K562 (cell line): Measurements from ENCODE around the gene GATAD2B. TPM values are rescaled to one million over a fixed set of nuclear protein-coding genes. Genes with fewer than 3 reads are reported as not detected.

Experiments
- ATAC-seq: fragments of 200-7000 bp; cut with Tn5 transposase; 3 replicates; pipeline ENCODE4 v1.9.1; 2020; ENCODE audit warnings: moderate library complexity
- BruUV-seq: library from RNA; stranded (reverse); fragments of 400-500 nt; replicated peaks from 2 replicates; lab custom pipeline; 2021; lab: Mats Ljungman, UMichigan
- CTCF ChIA-PET: fragments of 300-600 bp; formaldehyde crosslinking; extraction: SDS; loops from one replicate; lab custom pipeline; 2021; ENCODE audit warnings: low intra/inter-chr PET ratio; lab: Yijun Ruan, JAX
- POLR2A ChIA-PET: fragments of 300-600, 350-650 bp; sonication (Branson Sonifier 250); formaldehyde crosslinking; extraction: SDS; loops from one replicate; lab custom pipeline; 2021; ENCODE audit warnings: antibody characterized with exemption, inconsistent platforms; lab: Yijun Ruan, JAX
- DNase-seq, 4 experiments: peaks; one replicate each; pipeline versions ENCODE4 v3.0.0 to v3.0.0-alpha.2; 2011 to 2018; ENCODE audit warnings: low spot score in 3 of 4, mixed read lengths in 3 of 4; ENCODE audit errors: extremely low read depth in 1 of 4
- FAIRE-seq: peaks from 2 replicates; lab custom pipeline; 2011; peaks lifted over from hg19 to GRCh38; lab: Jason Lieb, UNC
- H2AFZ ChIP-seq: 2 replicates; pipeline ENCODE4 v1.6.0; 2011; ENCODE audit warnings: low read depth, low read length, control low read depth, inconsistent platforms
- H3K27ac ChIP-seq: fragments of 200-600 bp; 3 replicates; pipeline ENCODE4 v1.8.0; 2011; ENCODE audit warnings: low read depth, mild to moderate bottlenecking, control low read depth, inconsistent platforms, low read length, moderate library complexity, mixed read lengths; ENCODE audit errors: extremely low read depth
- H3K27me3 ChIP-seq, 2 experiments: fragments of 300-600 bp in 1 of 2; 2 replicates in 1 of 2; 3 replicates in 1 of 2; pipeline versions ENCODE4 v1.6.0 to v1.8.0; 2011; ENCODE audit warnings: inconsistent platforms in 2 of 2, low read length in 2 of 2, mild to moderate bottlenecking in 1 of 2, mixed read lengths in 1 of 2, moderate library complexity in 1 of 2; ENCODE audit not compliant: control insufficient read depth in 2 of 2, insufficient read depth in 2 of 2
- H3K36me3 ChIP-seq: fragments of 300-600 bp; 3 replicates; pipeline ENCODE4 v1.8.0; 2011; ENCODE audit warnings: mild to moderate bottlenecking, low read length, inconsistent platforms; ENCODE audit not compliant: control insufficient read depth, insufficient read depth
- H3K4me1 ChIP-seq, 2 experiments: fragments of 200-600 bp in 1 of 2; replicated peaks in 1 of 2; 2 replicates in 1 of 2; 3 replicates in 1 of 2; pipeline versions ENCODE4 v1.5.1 to v1.8.0; 2011; ENCODE audit warnings: inconsistent platforms in 2 of 2, low read length in 2 of 2, mild to moderate bottlenecking in 1 of 2, mixed read lengths in 1 of 2, moderate library complexity in 1 of 2; ENCODE audit not compliant: control insufficient read depth in 2 of 2, insufficient read depth in 2 of 2
- H3K4me2 ChIP-seq: 2 replicates; pipeline ENCODE4 v1.6.1; 2011; ENCODE audit warnings: low read length, control low read depth, inconsistent platforms, mixed read lengths; ENCODE audit not compliant: insufficient read depth
- H3K4me3 ChIP-seq: fragments of 200-600 bp; sonication (generic), shearing (Covaris generic); 2 replicates; pipeline ENCODE4 v1.5.1; 2016; ENCODE audit warnings: control low read depth, inconsistent platforms
- H3K79me2 ChIP-seq: fragments of 200-600 bp; 3 replicates; pipeline ENCODE4 v1.8.0; 2011; ENCODE audit warnings: low read length, inconsistent platforms; ENCODE audit not compliant: control insufficient read depth, insufficient read depth
- H3K9ac ChIP-seq, 2 experiments: 2 replicates each; pipeline versions ENCODE4 v1.6.0 to v1.6.1; 2011; ENCODE audit warnings: low read depth in 2 of 2, low read length in 2 of 2, control low read depth in 1 of 2, inconsistent platforms in 1 of 2, mild to moderate bottlenecking in 1 of 2, mixed read lengths in 1 of 2; ENCODE audit not compliant: insufficient read depth in 1 of 2
- H3K9me1 ChIP-seq: one replicate; pipeline ENCODE4 v1.6.0; 2011; ENCODE audit warnings: inconsistent platforms, mild to moderate bottlenecking, low read length, moderate library complexity; ENCODE audit not compliant: control insufficient read depth, insufficient read depth
- H3K9me3 ChIP-seq: replicated peaks from 2 replicates; pipeline ENCODE4 v1.5.1; 2011; ENCODE audit warnings: low read depth, low read length, inconsistent platforms; ENCODE audit not compliant: control insufficient read depth, insufficient read depth
- H4K20me1 ChIP-seq: replicated peaks from 2 replicates; pipeline ENCODE4 v1.6.1; 2011; ENCODE audit warnings: low read length, inconsistent platforms, mixed read lengths; ENCODE audit not compliant: control insufficient read depth, insufficient read depth
- CBX1 ChIP-seq: sonication (generic); IDR thresholded peaks from 2 replicates; pipeline ENCODE4 v1.6.1; 2016; ENCODE audit warnings: antibody characterized with exemption, low read depth, mild to moderate bottlenecking
- PKNOX1 ChIP-seq: fragments of 450-650 bp; IDR thresholded peaks from 2 replicates; pipeline ENCODE4 v1.6.1; 2016
- ZNF3 ChIP-seq: fragments of 250-450 bp; sonication (Bioruptor Pico); IDR thresholded peaks from 2 replicates; pipeline ENCODE4 v1.5.0; 2021; ENCODE audit warnings: mild to moderate bottlenecking, moderate library complexity
- WGBS: fragments of 100-300 bp; shearing (Covaris generic); methylation state at CpG from one replicate; pipeline ENCODE4 v1.1.6; 2016; ENCODE audit warnings: low coverage, mixed read lengths; ENCODE audit not compliant: insufficient coverage; ENCODE audit errors: missing lambda C conversion rate; 5-methylcytosine and 5-hydroxymethylcytosine counted together
- in situ Hi-C: fragments of 300-500 bp; cut with MboI; formaldehyde crosslinking; loops from 4 replicates; pipeline ENCODE4 v1.15.0; 2018; ENCODE audit warnings: inconsistent platforms, mixed read lengths
- intact Hi-C: fragments of 100-400 bp; cut with micrococcal nuclease; formaldehyde crosslinking; loops from 2 replicates; pipeline ENCODE4 v1.14.2; 2022
- polyA plus RNA-seq, 8 experiments: library from polyadenylated mRNA; depleted of rRNA in 4 of 8; stranded (reverse) in 5 of 8; unstranded in 3 of 8; fragments of >200 nt; fragmentation: Nextera tagmentation in 2 of 8; fragmentation: Illumina TruSeq in 1 of 8; extraction: Ambion mirVana in 2 of 8; extraction: Trizol in 1 of 8; gene quantifications; 2 replicates each; pipeline versions ENCODE4 v1.2.1 to v1.2.3, GENCODE V29; 2011 to 2014; ENCODE audit warnings: inconsistent platforms in 1 of 8, missing spikeins in 1 of 8
- total RNA-seq, 7 experiments: library from RNA; depleted of rRNA in 6 of 7; stranded (reverse); fragments of >200 nt in 6 of 7; fragmentation: Illumina TruSeq in 2 of 7; extraction: Trizol in 2 of 7; gene quantifications; 2 replicates each; pipeline versions ENCODE4 v1.2.1 to v1.2.3, GENCODE V29; 2011 to 2021; ENCODE audit warnings: low replicate concordance in 1 of 7

Gene GATAD2B
- total and polyA plus RNA-seq, 9 of the 15 experiments (the other 6 are each of a cell fraction or from before 2014, with no cell fraction given) = 1.5 to 40.2 (median 4.9) TPM

DNA sequence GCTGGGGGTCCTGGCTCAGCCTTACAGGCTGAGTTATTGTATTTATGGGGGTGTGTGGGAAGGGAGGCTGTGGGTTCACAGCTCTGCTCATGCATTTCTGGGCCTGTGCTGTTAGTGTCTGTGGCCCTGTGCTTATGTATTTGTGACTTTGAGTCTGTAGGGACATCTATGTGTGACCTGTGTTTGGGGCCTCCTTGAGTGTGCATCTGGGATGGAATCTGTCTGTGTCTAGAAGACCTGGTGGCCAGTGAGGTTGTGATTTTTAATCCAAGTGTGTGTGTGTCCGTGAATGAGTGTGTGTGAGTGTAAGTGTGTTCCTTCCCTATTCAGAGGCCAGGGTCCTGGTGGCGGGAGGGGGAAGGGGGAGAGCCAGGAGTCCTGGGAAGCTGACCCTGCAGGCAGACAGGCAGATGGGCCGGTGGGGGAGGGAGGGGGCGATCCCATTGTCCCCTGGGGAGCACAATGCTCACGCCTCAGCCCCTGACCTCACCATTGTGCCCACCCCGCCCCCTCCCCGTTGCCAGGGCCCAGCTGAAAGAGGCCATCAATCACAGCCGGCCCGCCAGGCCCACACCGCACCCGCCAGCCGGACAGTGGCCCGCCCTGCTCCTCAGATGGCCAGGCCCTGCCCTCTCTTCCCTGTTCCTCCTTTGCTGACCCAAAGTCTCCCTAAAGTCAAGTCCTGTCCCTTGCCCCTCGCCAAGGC, 128.0 kb downstream of the GATAD2B start:
- H3K4me3 ChIP-seq = no peak overlapping the region
- H3K4me2 ChIP-seq = no peak overlapping the region
- H3K27ac ChIP-seq = no peak overlapping the region
- POLR2A ChIA-PET = interaction anchor here (0.7 kb wide), 1 partner anchor 31 kb away, joined by 3 read pairs; no protein-coding TSS in a partner anchor
- FAIRE-seq (peak; percentile 56), DNase-seq (no peak), ATAC-seq (no peak)
- TF ChIP-seq ZNF3 (CRISPR knock-in tag) (no peak), PKNOX1 (peak; percentile 43), CBX1 (no peak)
- H4K20me1 ChIP-seq = no peaks in the 10 kb centered on the region
- no peaks in the 10 kb centered on the region for H3K27me3 ChIP-seq
- 35% methylated on average over 10 of the region's 14 CpGs for WGBS
- H3K4me1 ChIP-seq = peaks cover 7 to 54% of the 10 kb centered on the region in 2 experiments
- no TSS peak for BruUV-seq
- H3K9me1 ChIP-seq = no peaks in the 10 kb centered on the region
- intact Hi-C loops = loop anchor here (5.0 kb wide), 2 partner anchors 128 to 173 kb away; partner anchors contain the start of genes CREB3L4 and GATAD2B
- in situ Hi-C loops = loop anchor here (5.0 kb wide), 1 partner anchor 193 kb away; the partner anchor contains the start of gene RAB13
- CTCF ChIA-PET = no interaction called here
- no peaks in the 10 kb centered on the region for H3K79me2 ChIP-seq
- H3K36me3 ChIP-seq = no peaks in the 10 kb centered on the region
- no peak overlapping the region for H2AFZ ChIP-seq
- no peaks in the 10 kb centered on the region for H3K9me3 ChIP-seq
- peak overlapping the region in 1 of 2 experiments; percentile 59; a peak in 2 of 4 replicates for H3K9ac ChIP-seq
